Loucy (cell line): ENCODE results near the gene TRIM31.

ENCODE experiments used
- H2AFZ ChIP-seq: fragments of 200-600 bp; sonication (generic); 2 replicates; pipeline ENCODE4 v1.6.0; 2016; ENCODE audit warnings: antibody characterized with exemption, mild to moderate bottlenecking, low read length, moderate library complexity
- H3F3A ChIP-seq: fragments of 200-600 bp; 2 replicates; pipeline ENCODE4 v1.6.0; 2016; ENCODE audit warnings: antibody characterized with exemption, low read depth, mild to moderate bottlenecking
- H3K27me3 ChIP-seq: fragments of 200-600 bp; sonication (generic); 2 replicates; pipeline ENCODE4 v1.6.1; 2014; ENCODE audit warnings: low read length, mild to moderate bottlenecking; ENCODE audit not compliant: insufficient read depth, poor library complexity, severe bottlenecking
- H3K36me3 ChIP-seq: fragments of 200-600 bp; sonication (generic); 2 replicates; pipeline ENCODE4 v1.6.1; 2016; ENCODE audit warnings: low read length; ENCODE audit not compliant: insufficient read depth
- H3K4me1 ChIP-seq: fragments of 200-600 bp; sonication (generic); 2 replicates; pipeline ENCODE4 v1.5.1; 2014; ENCODE audit warnings: low read length, mild to moderate bottlenecking; ENCODE audit not compliant: insufficient read depth, poor library complexity, severe bottlenecking
- H3K4me2 ChIP-seq: fragments of 200-600 bp; sonication (generic); 2 replicates; pipeline ENCODE4 v1.6.0; 2014; ENCODE audit warnings: antibody characterized with exemption, low read length, low read depth, mild to moderate bottlenecking; ENCODE audit not compliant: poor library complexity, severe bottlenecking
- H3K4me3 ChIP-seq: fragments of 200-600 bp; sonication (generic); 2 replicates; pipeline ENCODE4 v1.5.1; 2014; ENCODE audit warnings: low read length, mild to moderate bottlenecking, mixed read lengths; ENCODE audit not compliant: poor library complexity, severe bottlenecking
- H3K79me2 ChIP-seq: fragments of 200-600 bp; sonication (generic); 2 replicates; pipeline ENCODE4 v1.6.1; 2014; ENCODE audit warnings: low read length; ENCODE audit not compliant: insufficient read depth
- H3K9ac ChIP-seq: fragments of 200-600 bp; sonication (generic); 2 replicates; pipeline ENCODE4 v1.6.0; 2014; ENCODE audit warnings: mild to moderate bottlenecking, low read depth, low read length, moderate library complexity; ENCODE audit not compliant: poor library complexity, severe bottlenecking
- H3K9me2 ChIP-seq: fragments of 200-600 bp; sonication (generic); replicated peaks from 2 replicates; pipeline ENCODE4 v1.6.1; 2016; ENCODE audit warnings: low read depth, low read length, mixed read lengths
- H3K9me3 ChIP-seq: fragments of 200-600 bp; sonication (generic); 2 replicates; pipeline ENCODE4 v1.6.1; 2014; ENCODE audit warnings: mild to moderate bottlenecking, antibody characterized with exemption, low read length, low read depth; ENCODE audit not compliant: insufficient read depth
- H4K20me1 ChIP-seq: fragments of 200-600 bp; sonication (generic); 2 replicates; pipeline ENCODE4 v1.6.0; 2014; ENCODE audit warnings: antibody characterized with exemption, low read length, mild to moderate bottlenecking; ENCODE audit not compliant: insufficient read depth, poor library complexity, severe bottlenecking
- CTCF ChIP-seq: fragments of 200-600 bp; sonication (generic); conservative IDR thresholded peaks from 2 replicates; pipeline ENCODE4 v1.5.1; 2014; ENCODE audit warnings: mild to moderate bottlenecking, antibody characterized with exemption, low read length
- EZH2phosphoT487 ChIP-seq: fragments of 200-600 bp; IDR thresholded peaks from 2 replicates; pipeline ENCODE4 v1.6.1; 2018; ENCODE audit warnings: antibody characterized with exemption, mild to moderate bottlenecking, moderate library complexity, borderline replicate concordance

The TRIM31 gene

DNA sequence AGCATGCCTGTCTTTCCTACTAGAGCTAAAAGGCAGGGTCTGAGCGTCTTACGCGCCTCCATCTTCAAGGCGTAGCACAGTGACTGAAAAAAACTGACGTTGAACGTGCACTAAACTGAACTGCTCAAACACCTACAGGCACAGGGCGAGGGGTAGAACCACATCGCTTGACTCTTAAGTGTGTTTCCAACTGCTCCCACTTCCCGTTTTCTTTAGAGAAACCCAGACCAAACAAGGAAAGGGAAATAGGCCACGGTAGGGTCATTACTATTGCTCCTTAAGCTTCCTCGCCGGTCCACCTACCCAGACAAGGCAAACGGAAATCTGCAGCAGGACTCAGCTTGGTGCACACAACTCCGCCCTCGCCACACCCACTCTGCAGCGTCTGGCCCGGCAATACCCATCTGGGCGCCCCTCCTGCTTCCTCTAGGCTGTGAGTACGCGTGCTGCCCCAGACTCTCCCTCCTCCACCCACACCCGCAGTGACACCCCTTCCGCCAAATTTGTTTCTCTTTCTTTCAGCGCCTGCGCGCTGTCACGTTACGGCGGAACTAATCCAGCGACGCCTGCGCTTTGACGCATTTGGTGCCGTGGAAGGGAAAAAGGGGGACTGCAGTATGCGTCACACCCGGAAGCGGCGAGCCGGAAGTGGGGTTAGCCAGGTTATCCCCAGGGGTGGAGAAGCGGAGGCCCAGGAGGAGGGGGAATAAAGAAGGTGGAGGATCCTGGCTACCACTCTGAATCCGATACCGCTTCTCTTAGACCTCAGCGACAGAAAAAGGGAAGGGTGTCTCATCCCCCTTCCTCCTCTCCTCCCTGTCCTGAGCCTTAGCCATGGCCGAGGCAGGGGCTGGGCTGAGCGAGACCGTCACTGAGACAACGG lies 46.1 kb downstream of the TRIM31 start, which contains the start of gene PPP1R11:
PPP1R11 (plus strand) TSS at position 622 of the 883 bp plus-strand sequence; CDS start at position 835, 213 bp downstream.
- Histone ChIP-seq H3F3A (no peaks in the 10 kb centered on the region), H3K4me2 (peak within 1 kb of the TSS; percentile 95), H4K20me1 (peaks cover 8% of the 10 kb centered on the region), H3K9ac (peak within 1 kb of the TSS; percentile 84), H3K4me3 (peak within 1 kb of the TSS; percentile 89), H3K36me3 (no peaks in the 10 kb centered on the region; the same call in 1 of the 2 replicates), H3K79me2 (peaks cover 47% of the 10 kb centered on the region), H3K4me1 (peaks cover 39% of the 10 kb centered on the region), H3K9me3 (no peaks in the 10 kb centered on the region), H3K27me3 (no peaks in the 10 kb centered on the region), H2AFZ (peak within 1 kb of the TSS; percentile 79), H3K9me2 (no peaks in the 10 kb centered on the region)
- no peak for TF ChIP-seq EZH2phosphoT487
- no peak for TF ChIP-seq CTCF

GRCh38 chr6:30066082-30066481 lies 46.8 kb downstream of the TRIM31 start:
- Histone ChIP-seq H2AFZ (peak overlapping the region; percentile 75), H3K4me3 (peak overlapping the region; percentile 89), H3K9ac (peak overlapping the region; percentile 78), H3K4me1 (peaks cover 39% of the 10 kb centered on the region), H3K9me2 (no peaks in the 10 kb centered on the region), H3K27me3 (no peaks in the 10 kb centered on the region), H4K20me1 (peaks cover 8% of the 10 kb centered on the region), H3F3A (no peaks in the 10 kb centered on the region), H3K9me3 (no peaks in the 10 kb centered on the region), H3K79me2 (peaks cover 54% of the 10 kb centered on the region), H3K36me3 (no peaks in the 10 kb centered on the region; the same call in 1 of the 2 replicates), H3K4me2 (peak overlapping the region; percentile 83)
- TF ChIP-seq CTCF (no peak), EZH2phosphoT487 (no peak)

- Histone ChIP-seq H3K27me3 (no peaks in the 10 kb centered on the region), H2AFZ (no peak overlapping the region), H4K20me1 (peaks cover 8% of the 10 kb centered on the region), H3K36me3 (no peaks in the 10 kb centered on the region; the same call in 1 of the 2 replicates), H3K9me2 (no peaks in the 10 kb centered on the region), H3K4me3 (peak overlapping the region; percentile 93), H3K9me3 (no peaks in the 10 kb centered on the region), H3K9ac (peak overlapping the region; percentile 39), H3F3A (no peaks in the 10 kb centered on the region), H3K79me2 (peaks cover 69% of the 10 kb centered on the region), H3K4me1 (peaks cover 50% of the 10 kb centered on the region), H3K4me2 (peak overlapping the region; percentile 84)
- TF ChIP-seq EZH2phosphoT487 (no peak), CTCF (no peak)
These were observed 49.6 kb downstream of the TRIM31 start for GRCh38 chr6:30063315-30063714.
